Astrocyte (in vitro differentiated cells and primary cell): ENCODE results near the gene CMTM5. TPM values are rescaled to one million over a fixed set of nuclear protein-coding genes. Genes with fewer than 3 reads are reported as not detected.

ENCODE experiments used
- DNase-seq: peaks from one replicate; pipeline ENCODE4 v3.0.0-alpha.2; 2010; ENCODE audit warnings: low read depth
- FAIRE-seq: peaks from 2 replicates; lab custom pipeline; 2011; peaks lifted over from hg19 to GRCh38; lab: Jason Lieb, UNC
- H2AFZ ChIP-seq: 2 replicates; pipeline ENCODE4 v1.6.0; 2012; ENCODE audit warnings: low read depth, low read length, inconsistent platforms
- H3K27ac ChIP-seq: 2 replicates; pipeline ENCODE4 v1.5.1; 2011; ENCODE audit warnings: low read depth, low read length, inconsistent platforms
- H3K27me3 ChIP-seq: 2 replicates; pipeline ENCODE4 v1.6.0; 2011; ENCODE audit warnings: low read length, inconsistent platforms; ENCODE audit not compliant: insufficient read depth
- H3K36me3 ChIP-seq: 2 replicates; pipeline ENCODE4 v1.5.1; 2011; ENCODE audit warnings: low read length, inconsistent platforms; ENCODE audit not compliant: insufficient read depth
- H3K4me1 ChIP-seq: 2 replicates; pipeline ENCODE4 v1.5.1; 2011; ENCODE audit warnings: low read length, inconsistent platforms; ENCODE audit not compliant: insufficient read depth
- H3K4me2 ChIP-seq: 2 replicates; pipeline ENCODE4 v1.6.0; 2012; ENCODE audit warnings: low read length, inconsistent platforms
- H3K4me3 ChIP-seq: 2 replicates; pipeline ENCODE4 v1.5.1; 2011; ENCODE audit warnings: low read depth, mild to moderate bottlenecking, low read length, inconsistent platforms; ENCODE audit not compliant: insufficient read depth
- H3K79me2 ChIP-seq: 2 replicates; pipeline ENCODE4 v1.6.0; 2012; ENCODE audit warnings: mild to moderate bottlenecking, low read length, inconsistent platforms; ENCODE audit not compliant: insufficient read depth
- H3K9ac ChIP-seq: 2 replicates; pipeline ENCODE4 v1.6.0; 2012; ENCODE audit warnings: mild to moderate bottlenecking, low read length, inconsistent platforms
- H3K9me3 ChIP-seq: 2 replicates; pipeline ENCODE4 v1.5.1; 2012; ENCODE audit warnings: low read depth, mild to moderate bottlenecking, low read length, inconsistent platforms; ENCODE audit not compliant: insufficient read depth
- H4K20me1 ChIP-seq: 2 replicates; pipeline ENCODE4 v1.6.0; 2012; ENCODE audit warnings: low read length, inconsistent platforms; ENCODE audit not compliant: insufficient read depth
- H3K27ac Mint-ChIP-seq: one replicate; pipeline ENCODE4 v1.8.0; 2021; ENCODE audit warnings: mild to moderate bottlenecking, mixed read lengths; ENCODE audit not compliant: unreplicated experiment
- H3K27me3 Mint-ChIP-seq: one replicate; pipeline ENCODE4 v1.8.0; 2021; ENCODE audit warnings: low read depth, mixed read lengths; ENCODE audit not compliant: unreplicated experiment
- H3K36me3 Mint-ChIP-seq: one replicate; pipeline ENCODE4 v1.8.0; 2021; ENCODE audit warnings: low read depth, mixed read lengths; ENCODE audit not compliant: unreplicated experiment
- H3K4me1 Mint-ChIP-seq: one replicate; pipeline ENCODE4 v1.8.0; 2021; ENCODE audit warnings: low read depth, mixed read lengths; ENCODE audit not compliant: unreplicated experiment
- H3K4me3 Mint-ChIP-seq: one replicate; pipeline ENCODE4 v1.8.0; 2021; ENCODE audit warnings: mild to moderate bottlenecking, moderate library complexity, mixed read lengths; ENCODE audit not compliant: unreplicated experiment
- H3K9me3 Mint-ChIP-seq: one replicate; pipeline ENCODE4 v1.8.0; 2021; ENCODE audit warnings: mild to moderate bottlenecking, mixed read lengths; ENCODE audit not compliant: unreplicated experiment
- EZH2 ChIP-seq: IDR thresholded peaks from 2 replicates; pipeline ENCODE4 v1.6.1; 2012; ENCODE audit warnings: mild to moderate bottlenecking, low read length, inconsistent platforms; ENCODE audit not compliant: insufficient read depth
- total RNA-seq: library from RNA; stranded (reverse); gene quantifications from 2 replicates; pipeline ENCODE4 v1.2.1, GENCODE V29; 2021
- TF ChIP-seq, protein P1 (sequence below): IDR thresholded peaks from 2 replicates; pipeline ENCODE4 v1.5.1; 2011; ENCODE audit warnings: low read depth, mild to moderate bottlenecking, inconsistent platforms, low read length, moderate library complexity; ENCODE audit not compliant: insufficient read depth

The CMTM5 gene
- total RNA-seq, 1 donor from 2014 or later = not detected

GRCh38 chr14:23379366-23380196, 2.7 kb downstream of the CMTM5 start:
- H3K27ac ChIP-seq = no peak overlapping the region
- no peak for TF ChIP-seq EZH2
- TF ChIP-seq, protein P1, sequence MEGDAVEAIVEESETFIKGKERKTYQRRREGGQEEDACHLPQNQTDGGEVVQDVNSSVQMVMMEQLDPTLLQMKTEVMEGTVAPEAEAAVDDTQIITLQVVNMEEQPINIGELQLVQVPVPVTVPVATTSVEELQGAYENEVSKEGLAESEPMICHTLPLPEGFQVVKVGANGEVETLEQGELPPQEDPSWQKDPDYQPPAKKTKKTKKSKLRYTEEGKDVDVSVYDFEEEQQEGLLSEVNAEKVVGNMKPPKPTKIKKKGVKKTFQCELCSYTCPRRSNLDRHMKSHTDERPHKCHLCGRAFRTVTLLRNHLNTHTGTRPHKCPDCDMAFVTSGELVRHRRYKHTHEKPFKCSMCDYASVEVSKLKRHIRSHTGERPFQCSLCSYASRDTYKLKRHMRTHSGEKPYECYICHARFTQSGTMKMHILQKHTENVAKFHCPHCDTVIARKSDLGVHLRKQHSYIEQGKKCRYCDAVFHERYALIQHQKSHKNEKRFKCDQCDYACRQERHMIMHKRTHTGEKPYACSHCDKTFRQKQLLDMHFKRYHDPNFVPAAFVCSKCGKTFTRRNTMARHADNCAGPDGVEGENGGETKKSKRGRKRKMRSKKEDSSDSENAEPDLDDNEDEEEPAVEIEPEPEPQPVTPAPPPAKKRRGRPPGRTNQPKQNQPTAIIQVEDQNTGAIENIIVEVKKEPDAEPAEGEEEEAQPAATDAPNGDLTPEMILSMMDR = peak; percentile 62

DNA sequence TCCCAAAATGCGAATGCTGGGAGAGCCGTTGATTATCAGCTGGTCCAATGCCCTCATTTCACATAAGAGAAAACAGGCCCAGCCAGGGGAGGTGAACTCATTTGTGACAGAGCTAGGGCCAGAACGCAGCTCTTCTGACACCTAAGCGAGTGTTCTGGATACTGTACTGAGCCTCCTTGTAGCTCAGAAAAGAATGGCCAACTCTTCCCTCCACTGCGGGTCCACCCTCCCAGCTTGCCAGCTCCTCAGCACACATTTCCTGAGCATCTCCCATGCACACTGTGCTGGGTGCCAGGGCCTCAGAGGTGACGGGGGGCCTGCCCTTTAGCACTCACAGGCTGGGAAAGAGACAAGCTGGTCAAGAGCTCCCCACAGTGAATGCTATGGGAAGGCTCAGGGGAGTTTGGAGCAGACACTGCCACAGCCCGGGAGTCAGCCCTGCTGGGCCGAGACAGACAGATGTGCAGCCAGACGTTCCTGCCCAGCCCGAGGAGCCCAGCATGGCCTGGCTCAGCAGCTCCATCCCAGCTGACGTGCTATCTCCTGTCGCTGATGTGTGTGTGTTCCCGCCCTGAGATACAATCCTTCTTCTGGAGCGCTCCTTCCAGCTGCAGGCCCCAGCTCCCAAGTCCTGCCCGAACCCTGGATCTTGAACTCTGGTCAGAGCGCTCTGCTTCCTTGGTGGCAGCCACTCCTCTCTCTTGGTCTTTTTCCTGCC, 3.5 kb downstream of the CMTM5 start:
- Mint-ChIP-seq H3K9me3 (no peaks in the 10 kb centered on the region), H3K4me1 (peaks cover 3% of the 10 kb centered on the region), H3K27me3 (peaks cover 63% of the 10 kb centered on the region), H3K4me3 (no peak overlapping the region), H3K27ac (no peak overlapping the region), H3K36me3 (peaks cover 3% of the 10 kb centered on the region)
- Histone ChIP-seq H3K27ac (no peak overlapping the region), H2AFZ (no peak overlapping the region), H3K4me2 (no peak overlapping the region), H3K4me1 (no peaks in the 10 kb centered on the region), H3K36me3 (no peaks in the 10 kb centered on the region), H3K9ac (no peak overlapping the region), H4K20me1 (no peaks in the 10 kb centered on the region), H3K9me3 (no peaks in the 10 kb centered on the region), H3K27me3 (peaks cover 2% of the 10 kb centered on the region), H3K79me2 (no peaks in the 10 kb centered on the region), H3K4me3 (no peak overlapping the region)
- DNase-seq (no peak), FAIRE-seq (no peak)
- TF ChIP-seq, protein P1 = no peak
- TF ChIP-seq EZH2 = no peak

More at GRCh38 chr14:23379366-23380196, 2.7 kb downstream of the CMTM5 start:
- H3K79me2 ChIP-seq = no peaks in the 10 kb centered on the region
- H3K4me2 ChIP-seq = no peak overlapping the region
- H3K36me3 Mint-ChIP-seq = peaks cover 3% of the 10 kb centered on the region
- no peaks in the 10 kb centered on the region for H3K4me1 Mint-ChIP-seq
- H2AFZ ChIP-seq = no peak overlapping the region
- H3K27me3 Mint-ChIP-seq = peaks cover 64% of the 10 kb centered on the region
- no peaks in the 10 kb centered on the region for H4K20me1 ChIP-seq
- no peak overlapping the region for H3K27ac Mint-ChIP-seq
- no peaks in the 10 kb centered on the region for H3K9me3 ChIP-seq
- no peaks in the 10 kb centered on the region for H3K4me1 ChIP-seq
- no peaks in the 10 kb centered on the region for H3K9me3 Mint-ChIP-seq
- H3K4me3 Mint-ChIP-seq = no peak overlapping the region
- H3K27me3 ChIP-seq = peaks cover 2% of the 10 kb centered on the region
- H3K4me3 ChIP-seq = no peak overlapping the region
- FAIRE-seq (no peak), DNase-seq (no peak)
- H3K36me3 ChIP-seq = no peaks in the 10 kb centered on the region
- no peak overlapping the region for H3K9ac ChIP-seq
